RWPE2 (cell line): Measurements from ENCODE around the gene PAQR5.

ENCODE experiments used
- ATAC-seq: fragments of 200-7000 bp; cut with Tn5 transposase; 3 replicates; pipeline ENCODE4 v1.9.1; 2021; ENCODE audit warnings: low read depth
- DNase-seq: peaks from one replicate; pipeline ENCODE4 v3.0.0-alpha.2; 2020; ENCODE audit warnings: low spot score
- H3K27ac ChIP-seq: fragments of 450-650 bp; 2 replicates; pipeline ENCODE4 v1.5.1; 2017; ENCODE audit warnings: mild to moderate bottlenecking; ENCODE audit not compliant: poor library complexity, severe bottlenecking
- H3K27me3 ChIP-seq: fragments of 250-450 bp; sonication (Bioruptor Pico); 2 replicates; pipeline ENCODE4 v1.5.1; 2021; ENCODE audit warnings: mild to moderate bottlenecking, moderate library complexity; ENCODE audit not compliant: insufficient read depth, poor library complexity, severe bottlenecking
- H3K36me3 ChIP-seq: fragments of 250-450 bp; sonication (Bioruptor Pico); 2 replicates; pipeline ENCODE4 v1.5.1; 2020; ENCODE audit warnings: low read depth, mild to moderate bottlenecking, moderate library complexity
- H3K4me1 ChIP-seq: fragments of 250-450 bp; sonication (Bioruptor Pico); 2 replicates; pipeline ENCODE4 v1.5.1; 2021; ENCODE audit warnings: mild to moderate bottlenecking, moderate library complexity; ENCODE audit not compliant: insufficient read depth, poor library complexity, severe bottlenecking
- H3K4me3 ChIP-seq: fragments of 250-450 bp; sonication (Bioruptor Pico); 2 replicates; pipeline ENCODE4 v1.5.1; 2021; ENCODE audit warnings: mild to moderate bottlenecking, moderate library complexity; ENCODE audit not compliant: severe bottlenecking
- H3K9me3 ChIP-seq: fragments of 250-450 bp; sonication (Bioruptor Pico); 2 replicates; pipeline ENCODE4 v1.5.1; 2021; ENCODE audit warnings: mild to moderate bottlenecking, moderate library complexity; ENCODE audit not compliant: severe bottlenecking
- TF ChIP-seq, protein P1 (sequence below): fragments of 450-650 bp; IDR thresholded peaks from one replicate; pipeline ENCODE4 v1.5.1; 2017; ENCODE audit warnings: mild to moderate bottlenecking, moderate library complexity; ENCODE audit not compliant: poor library complexity, severe bottlenecking

PAQR5 gene, protein sequence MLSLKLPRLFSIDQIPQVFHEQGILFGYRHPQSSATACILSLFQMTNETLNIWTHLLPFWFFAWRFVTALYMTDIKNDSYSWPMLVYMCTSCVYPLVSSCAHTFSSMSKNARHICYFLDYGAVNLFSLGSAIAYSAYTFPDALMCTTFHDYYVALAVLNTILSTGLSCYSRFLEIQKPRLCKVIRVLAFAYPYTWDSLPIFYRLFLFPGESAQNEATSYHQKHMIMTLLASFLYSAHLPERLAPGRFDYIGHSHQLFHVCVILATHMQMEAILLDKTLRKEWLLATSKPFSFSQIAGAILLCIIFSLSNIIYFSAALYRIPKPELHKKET

DNA sequence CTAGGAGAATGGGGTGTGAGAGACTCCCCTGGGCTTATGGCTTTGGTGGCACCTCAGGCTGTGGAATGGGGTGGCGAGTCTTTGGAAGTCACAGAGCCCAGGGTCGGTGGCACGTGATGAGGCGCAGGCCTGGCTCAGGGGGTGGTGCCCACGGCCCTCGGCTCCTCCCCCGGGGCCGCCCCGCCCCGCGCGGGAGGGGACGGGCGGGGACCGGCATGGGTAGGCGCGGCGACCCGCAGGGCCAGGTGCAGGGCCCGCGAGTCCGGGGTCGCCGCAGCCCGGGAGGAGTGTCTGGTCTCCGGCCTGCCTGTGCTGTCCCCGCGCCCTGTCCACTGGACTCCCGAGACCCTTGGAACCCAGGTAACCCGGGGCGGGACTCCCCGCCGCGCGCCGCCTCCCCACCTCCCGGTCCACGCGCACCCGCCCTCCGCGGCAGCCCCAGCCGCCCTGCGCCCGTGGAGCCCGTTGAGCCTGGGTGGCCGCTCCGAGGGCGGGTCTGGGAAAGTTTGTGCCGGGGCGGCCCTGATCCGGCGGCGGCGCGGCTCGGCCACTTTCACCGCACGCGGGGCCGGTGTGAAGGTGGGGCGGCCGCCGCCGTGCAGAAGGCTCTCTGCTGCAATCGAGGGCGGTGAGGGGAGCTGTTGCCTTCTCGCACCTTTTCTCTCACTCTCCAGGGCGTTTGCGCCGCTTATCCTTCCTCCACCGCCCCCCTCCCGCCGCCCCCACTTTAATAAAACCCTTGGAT lies at the start of gene PAQR5:
Gene PAQR5, plus strand, starts transcription at position 216 of the 745 bp plus-strand sequence. CDS start 61,169 bp downstream, outside the sequence.
- peak; percentile 70 for ATAC-seq
- H3K27ac ChIP-seq, result no peak within 1 kb of the TSS
- no peaks in the 10 kb centered on the region for H3K36me3 ChIP-seq
- DNase-seq, result peak; percentile 70
- peaks cover 8% of the 10 kb centered on the region for H3K27me3 ChIP-seq
- TF ChIP-seq, protein P1, sequence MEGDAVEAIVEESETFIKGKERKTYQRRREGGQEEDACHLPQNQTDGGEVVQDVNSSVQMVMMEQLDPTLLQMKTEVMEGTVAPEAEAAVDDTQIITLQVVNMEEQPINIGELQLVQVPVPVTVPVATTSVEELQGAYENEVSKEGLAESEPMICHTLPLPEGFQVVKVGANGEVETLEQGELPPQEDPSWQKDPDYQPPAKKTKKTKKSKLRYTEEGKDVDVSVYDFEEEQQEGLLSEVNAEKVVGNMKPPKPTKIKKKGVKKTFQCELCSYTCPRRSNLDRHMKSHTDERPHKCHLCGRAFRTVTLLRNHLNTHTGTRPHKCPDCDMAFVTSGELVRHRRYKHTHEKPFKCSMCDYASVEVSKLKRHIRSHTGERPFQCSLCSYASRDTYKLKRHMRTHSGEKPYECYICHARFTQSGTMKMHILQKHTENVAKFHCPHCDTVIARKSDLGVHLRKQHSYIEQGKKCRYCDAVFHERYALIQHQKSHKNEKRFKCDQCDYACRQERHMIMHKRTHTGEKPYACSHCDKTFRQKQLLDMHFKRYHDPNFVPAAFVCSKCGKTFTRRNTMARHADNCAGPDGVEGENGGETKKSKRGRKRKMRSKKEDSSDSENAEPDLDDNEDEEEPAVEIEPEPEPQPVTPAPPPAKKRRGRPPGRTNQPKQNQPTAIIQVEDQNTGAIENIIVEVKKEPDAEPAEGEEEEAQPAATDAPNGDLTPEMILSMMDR, result no peak
- H3K9me3 ChIP-seq, result no peaks in the 10 kb centered on the region
- peak within 1 kb of the TSS; percentile 50 for H3K4me3 ChIP-seq
- no peaks in the 10 kb centered on the region for H3K4me1 ChIP-seq

DNA sequence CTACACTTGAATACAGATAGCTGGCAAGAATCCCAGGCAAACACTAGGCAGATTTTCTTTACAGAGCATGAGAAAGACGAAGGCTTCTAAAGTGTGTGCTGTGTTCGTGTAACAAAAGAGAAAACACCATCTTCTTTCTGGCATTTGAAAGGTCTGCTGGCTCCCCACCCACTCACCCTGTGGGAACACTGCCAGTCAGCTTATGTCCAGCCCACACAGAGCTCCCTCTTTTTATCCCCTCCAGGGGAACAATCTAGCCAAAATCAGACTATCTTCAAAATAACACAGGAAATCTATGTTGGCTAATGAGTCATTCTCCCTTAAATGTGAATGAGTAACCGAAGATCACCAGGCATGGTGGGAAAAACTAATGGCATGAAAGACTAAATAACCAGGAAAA lies 45.6 kb upstream of the PAQR5 start:
- DNase-seq, result no peak
- Histone ChIP-seq H3K27me3 (no peaks in the 10 kb centered on the region), H3K9me3 (no peaks in the 10 kb centered on the region), H3K27ac (peak overlapping the region; percentile 39), H3K4me1 (peaks cover 11% of the 10 kb centered on the region), H3K4me3 (no peak overlapping the region), H3K36me3 (no peaks in the 10 kb centered on the region; the same call in 1 of the 2 replicates)
- TF ChIP-seq, protein P1, result no peak
- peak; percentile 95 for ATAC-seq

DNA sequence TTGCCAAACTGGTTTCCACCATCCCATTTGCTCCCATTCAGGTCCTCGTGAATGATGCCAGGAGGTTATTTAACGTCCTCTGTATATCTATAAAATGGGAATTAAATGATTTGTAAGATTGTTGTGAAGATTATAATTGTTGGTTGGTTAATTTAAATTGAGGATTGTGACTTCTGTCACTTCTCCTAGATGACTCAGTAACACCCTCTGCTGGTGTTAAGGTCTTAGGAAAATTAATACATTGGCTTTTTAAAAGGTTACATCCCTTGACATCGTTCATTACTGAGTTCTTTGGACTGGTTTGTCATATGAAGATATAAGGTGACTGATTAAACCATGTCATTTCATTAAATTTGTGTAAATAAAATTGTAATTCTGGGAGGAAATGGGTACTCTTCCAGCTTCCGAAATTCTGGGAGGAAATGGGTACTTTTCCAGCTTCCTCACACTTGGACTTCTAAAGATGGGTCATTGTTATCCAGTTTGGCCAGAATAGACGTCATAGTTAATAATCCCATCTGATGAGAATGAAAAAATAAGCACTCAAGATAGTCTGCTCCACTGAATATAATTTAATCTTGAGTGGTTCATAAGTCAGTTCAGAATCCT lies 33.3 kb upstream of the PAQR5 start:
- Histone ChIP-seq H3K36me3 (peaks cover 5% of the 10 kb centered on the region; the same call in 1 of the 2 replicates), H3K27ac (no peak overlapping the region), H3K27me3 (no peaks in the 10 kb centered on the region), H3K4me3 (no peak overlapping the region), H3K4me1 (no peaks in the 10 kb centered on the region), H3K9me3 (no peaks in the 10 kb centered on the region)
- TF ChIP-seq, protein P1, result peak; percentile 96
- DNase-seq, result no peak
- no peak; the same call in 2 of the 3 replicates for ATAC-seq

DNA sequence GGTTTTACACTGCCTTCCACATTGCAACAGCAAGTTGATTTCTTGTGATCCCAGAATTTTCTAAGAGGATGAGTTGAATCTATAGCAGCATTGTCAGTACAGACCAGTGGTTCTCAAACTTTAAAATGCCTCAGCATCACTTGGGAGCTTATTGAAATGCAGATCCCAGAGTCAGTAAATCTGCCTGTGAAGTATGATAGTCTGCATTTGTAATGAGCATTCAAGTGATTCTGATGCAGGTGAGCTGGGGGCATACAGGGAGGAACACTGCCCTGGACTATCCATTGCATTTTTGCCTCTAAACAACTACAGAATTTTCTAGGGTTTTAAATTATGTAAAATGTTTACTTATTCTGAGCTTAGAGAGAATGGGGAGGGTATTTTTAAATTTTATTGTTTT lies 27.5 kb upstream of the PAQR5 start:
- TF ChIP-seq, protein P1, result no peak
- Histone ChIP-seq H3K36me3 (no peaks in the 10 kb centered on the region), H3K4me1 (no peaks in the 10 kb centered on the region), H3K27ac (no peak overlapping the region), H3K9me3 (no peaks in the 10 kb centered on the region), H3K27me3 (no peaks in the 10 kb centered on the region), H3K4me3 (no peak overlapping the region)
- no peak for ATAC-seq
- DNase-seq, result no peak
